Suprapubic skin (tissue), 4 donors: ENCODE data around the gene THBS3. TPM values are rescaled to one million over a fixed set of nuclear protein-coding genes. Genes with fewer than 3 reads are reported as not detected.
A peak's percentile ranks its signal among the peaks of the same experiment; 100 is the strongest.
"Not testable (repeated sequence)": the region's sequence is repeated elsewhere in the genome, so short reads cannot be mapped to it uniquely, and the experiment has no call there.

Experiments used
- DNase-seq, 2 donors: peaks; one replicate each; pipeline ENCODE4 v3.0.0-alpha.2; 2019; ENCODE audit warnings: low spot score in 2 of 2
- H3K27ac ChIP-seq: fragments of 200-600 bp; sonication (generic); one replicate; pipeline ENCODE4 v1.5.1; 2019
- H3K27me3 ChIP-seq: fragments of 200-600 bp; sonication (generic); one replicate; pipeline ENCODE4 v1.5.1; 2019
- H3K36me3 ChIP-seq: fragments of 200-600 bp; sonication (generic); one replicate; pipeline ENCODE4 v1.5.1; 2019
- H3K4me1 ChIP-seq: fragments of 200-600 bp; sonication (generic); one replicate; pipeline ENCODE4 v1.5.1; 2019
- H3K4me3 ChIP-seq: fragments of 200-600 bp; sonication (generic); one replicate; pipeline ENCODE4 v1.5.1; 2019; ENCODE audit warnings: mild to moderate bottlenecking
- H3K9me3 ChIP-seq: fragments of 200-600 bp; sonication (generic); one replicate; pipeline ENCODE4 v1.5.1; 2019
- CTCF ChIP-seq, 2 donors: fragments of 200-600 bp in 1 of 2; fragments of 450-650 bp in 1 of 2; sonication (generic) in 1 of 2; IDR thresholded peaks; one replicate each; pipeline ENCODE4 v1.5.1; 2016 to 2019; ENCODE audit warnings: antibody characterized with exemption in 2 of 2, mild to moderate bottlenecking in 1 of 2, moderate library complexity in 1 of 2
- EP300 ChIP-seq: sonication (generic); formaldehyde crosslinking; IDR thresholded peaks from one replicate; pipeline ENCODE4 v1.6.1; 2017; ENCODE audit warnings: antibody characterized with exemption
- POLR2A ChIP-seq, 2 donors: fragments of 450-650 bp; IDR thresholded peaks; one replicate each; pipeline ENCODE4 v1.6.1; 2017; ENCODE audit warnings: antibody characterized with exemption in 2 of 2, mild to moderate bottlenecking in 2 of 2, moderate library complexity in 2 of 2
- POLR2AphosphoS5 ChIP-seq, 3 donors: sonication (generic); formaldehyde crosslinking; IDR thresholded peaks; one replicate each; pipeline ENCODE4 v1.6.1; 2017; ENCODE audit warnings: antibody characterized with exemption in 3 of 3
- WGBS: methylation state at CpG from one replicate; pipeline ENCODE4 v1.1.5; 2018; 5-methylcytosine and 5-hydroxymethylcytosine counted together
- total RNA-seq, 4 donors: library from RNA; depleted of rRNA; stranded (reverse); fragments of >200 nt; gene quantifications; one replicate each; pipeline ENCODE4 v1.1.0, GENCODE V29; 2016

THBS3 gene
- total RNA-seq, 4 donors from 2014 or later: 21.4 to 90.8 (median 26.7) TPM

GRCh38 chr1:155223047-155223446 is 15.3 kb upstream of the THBS3 start:
- no peaks in the 10 kb centered on the region for H3K36me3 ChIP-seq
- no peaks in the 10 kb centered on the region for H3K9me3 ChIP-seq
- DNase-seq: no peak
- no peak overlapping the region for H3K4me3 ChIP-seq
- H3K27me3 ChIP-seq: no peaks in the 10 kb centered on the region
- WGBS: 86% methylated on average over 7 of the region's 7 CpGs
- peaks cover 32% of the 10 kb centered on the region for H3K4me1 ChIP-seq
- TF ChIP-seq EP300: no peak
- TF ChIP-seq POLR2A (IDR thresholded peaks at IDR 0.05): no peak
- TF ChIP-seq CTCF (IDR thresholded peaks at IDR 0.05): no peak
- TF ChIP-seq POLR2AphosphoS5 (IDR thresholded peaks at IDR 0.05): no peak
- H3K27ac ChIP-seq: no peak overlapping the region

GRCh38 chr1:155220211-155220965 is 12.7 kb upstream of the THBS3 start:
- H3K27ac ChIP-seq, H3K9me3 ChIP-seq, H3K27me3 ChIP-seq, DNase-seq, H3K4me3 ChIP-seq, H3K36me3 ChIP-seq: not testable (repeated sequence)
- peaks cover 12% of the 10 kb centered on the region for H3K4me1 ChIP-seq
- WGBS: 77% methylated on average over 10 of the region's 10 CpGs

DNA sequence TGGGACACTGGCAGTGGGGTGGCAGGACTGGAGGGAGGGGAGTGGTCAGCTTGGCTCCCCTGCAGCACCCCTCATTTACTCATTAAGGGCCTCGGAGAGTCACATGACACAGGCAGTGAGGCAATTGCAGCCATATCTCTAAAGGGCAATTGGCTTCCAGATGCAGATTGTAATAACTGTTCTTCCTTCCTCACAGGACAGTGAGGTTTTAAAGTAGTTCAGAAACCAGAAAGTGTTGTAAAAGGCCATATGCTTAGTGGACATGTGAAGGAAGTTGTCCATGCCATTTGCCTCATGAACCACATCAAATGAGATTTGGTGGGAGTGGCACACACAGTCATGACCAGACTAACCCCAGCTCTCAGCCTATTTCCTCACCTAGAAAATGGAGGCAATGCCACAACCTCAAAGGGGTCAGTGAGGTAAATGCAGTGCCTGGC is 11.9 kb upstream of the THBS3 start:
- Histone ChIP-seq H3K9me3 (no peaks in the 10 kb centered on the region), H3K27me3 (no peaks in the 10 kb centered on the region), H3K4me1 (peaks cover 7% of the 10 kb centered on the region), H3K36me3 (no peaks in the 10 kb centered on the region), H3K4me3 (no peak overlapping the region), H3K27ac (no peak overlapping the region)
- DNase-seq: no peak
- no peak for TF ChIP-seq CTCF (IDR thresholded peaks at IDR 0.05)
- TF ChIP-seq POLR2A (IDR thresholded peaks at IDR 0.05): no peak
- TF ChIP-seq EP300: no peak
- TF ChIP-seq POLR2AphosphoS5 (IDR thresholded peaks at IDR 0.05): no peak
- 11% methylated on average over 1 of the region's 1 CpG for WGBS

GRCh38 chr1:155218854-155219591 is 11.3 kb upstream of the THBS3 start:
- DNase-seq: no peak
- peaks cover 7% of the 10 kb centered on the region for H3K4me1 ChIP-seq
- 37% methylated on average over 7 of the region's 7 CpGs for WGBS

DNA sequence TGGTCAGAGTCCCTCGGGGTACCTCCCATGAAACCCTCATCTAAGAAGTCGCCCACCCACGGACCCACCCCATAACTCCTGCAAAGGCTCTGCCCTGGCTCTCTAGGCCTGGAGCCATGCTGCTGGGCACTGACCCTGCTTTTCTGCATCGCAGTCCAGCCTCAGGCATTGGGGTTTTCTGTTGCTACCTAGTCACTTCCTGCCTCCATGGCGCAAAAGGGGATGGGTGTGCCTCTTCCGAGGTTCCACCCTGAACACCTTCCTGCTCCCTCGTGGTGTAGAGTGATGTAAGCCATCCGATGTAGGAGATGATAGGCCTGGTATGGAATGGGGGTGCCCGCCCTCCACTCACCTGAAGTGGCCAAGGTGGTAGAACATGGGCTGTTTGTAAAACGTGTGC is 7.0 kb upstream of the THBS3 start:
- WGBS: 63% methylated on average over 6 of the region's 10 CpGs

More at GRCh38 chr1:155218854-155219591, 11.3 kb upstream of the THBS3 start:
- no peaks in the 10 kb centered on the region for H3K9me3 ChIP-seq
- TF ChIP-seq CTCF (IDR thresholded peaks at IDR 0.05): no peak
- TF ChIP-seq POLR2AphosphoS5 (IDR thresholded peaks at IDR 0.05): peak in 1 of 3 donors; percentile 8
- no peak overlapping the region for H3K4me3 ChIP-seq
- no peak overlapping the region for H3K27ac ChIP-seq
- no peaks in the 10 kb centered on the region for H3K36me3 ChIP-seq
- H3K27me3 ChIP-seq: no peaks in the 10 kb centered on the region

DNA sequence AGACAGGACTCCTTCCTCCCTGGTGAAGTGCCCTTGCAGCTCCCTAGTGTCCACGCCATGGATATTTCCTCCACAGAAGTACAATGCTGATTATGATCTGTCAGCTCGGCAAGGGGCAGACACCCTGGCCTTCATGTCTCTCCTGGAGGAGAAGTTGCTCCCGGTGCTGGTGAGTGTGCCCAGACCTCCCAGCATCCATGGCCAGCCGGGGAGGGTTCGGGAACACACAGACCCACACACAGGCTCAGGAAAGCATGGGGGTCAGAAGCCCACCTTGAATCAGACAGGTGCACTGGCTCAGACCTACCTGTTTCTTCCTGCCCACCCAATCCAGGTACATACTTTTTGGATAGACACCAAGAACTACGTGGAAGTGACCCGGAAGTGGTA is 4.3 kb upstream of the THBS3 start:
- not testable (repeated sequence) for H3K9me3 ChIP-seq, H3K27me3 ChIP-seq, DNase-seq, H3K27ac ChIP-seq, H3K4me3 ChIP-seq, H3K36me3 ChIP-seq
- WGBS: 62% methylated on average over 5 of the region's 7 CpGs
- peaks cover 26% of the 10 kb centered on the region for H3K4me1 ChIP-seq

More for the DNA sequence above, 7.0 kb upstream of the THBS3 start:
- not testable (repeated sequence) for H3K27me3 ChIP-seq, H3K9me3 ChIP-seq, H3K27ac ChIP-seq, H3K4me3 ChIP-seq, H3K36me3 ChIP-seq, DNase-seq
- H3K4me1 ChIP-seq: peaks cover 13% of the 10 kb centered on the region

DNA sequence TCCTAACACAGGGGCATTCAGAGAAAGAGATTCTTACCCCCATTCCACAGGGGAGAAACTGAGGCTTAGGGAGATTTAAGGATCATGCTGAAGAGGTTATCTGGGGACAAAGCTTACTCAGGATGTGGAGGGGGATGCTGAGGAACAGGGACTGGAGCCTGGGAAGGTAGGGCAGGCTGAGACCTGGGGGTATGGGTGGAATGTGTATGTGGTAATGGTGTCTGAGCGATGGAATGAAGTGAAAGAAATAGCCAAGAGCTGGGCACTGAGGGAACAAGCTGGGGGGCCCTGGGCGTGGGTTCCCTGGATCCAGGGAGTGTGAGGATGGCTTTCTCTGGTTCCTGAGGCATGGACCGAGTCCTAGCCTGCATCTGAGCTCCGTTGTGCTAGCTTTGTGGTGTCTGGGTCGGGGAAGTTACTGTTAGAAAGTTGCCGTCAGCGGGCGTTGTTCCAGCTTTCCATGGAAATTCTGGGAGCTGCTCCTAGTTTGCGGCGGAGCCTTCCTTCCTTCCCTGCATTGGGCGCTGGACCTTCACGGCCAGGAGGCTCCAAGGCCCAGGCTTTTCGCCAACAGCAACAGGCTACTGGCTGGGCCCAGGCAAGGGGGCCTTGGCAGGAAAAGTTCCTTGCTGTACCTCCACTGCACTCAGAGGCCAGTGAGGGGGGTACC is 3.8 kb upstream of the THBS3 start:
- 67% methylated on average over 8 of the region's 13 CpGs for WGBS
- not testable (repeated sequence) for H3K9me3 ChIP-seq, H3K4me3 ChIP-seq, DNase-seq, H3K36me3 ChIP-seq, H3K27ac ChIP-seq, H3K27me3 ChIP-seq
- peaks cover 32% of the 10 kb centered on the region for H3K4me1 ChIP-seq
